ENCODE results near the gene SPEF2.
"Not testable (repeated sequence)": the region's sequence is repeated elsewhere in the genome, so short reads cannot be mapped to it uniquely, and the experiment has no call there.

SPEF2 gene

DNA sequence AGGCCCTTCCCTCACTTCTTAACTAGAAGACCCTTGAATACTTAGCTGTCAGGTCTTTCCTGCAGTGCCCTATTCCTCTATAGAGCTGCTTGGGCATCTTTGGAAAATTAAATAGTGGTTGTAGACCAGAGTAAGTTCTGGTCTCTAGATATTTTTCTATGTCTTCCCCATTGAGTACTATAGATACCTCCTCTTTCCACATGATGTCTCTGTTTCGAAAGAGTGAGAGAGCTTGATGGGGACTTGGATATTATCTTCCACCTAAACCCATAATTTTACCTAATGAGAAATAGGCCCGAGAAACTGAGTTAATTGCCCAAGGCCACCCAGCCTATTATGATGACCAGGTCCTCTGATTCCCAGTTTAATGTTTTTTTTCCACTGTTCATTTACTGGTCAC, 40.2 kb downstream of the SPEF2 start:
- H3K9me3 ChIP-seq (ENCODE audit: control insufficient read depth in 1 of 2, low read length in 2 of 2), result no peaks in the 10 kb centered on the region

DNA sequence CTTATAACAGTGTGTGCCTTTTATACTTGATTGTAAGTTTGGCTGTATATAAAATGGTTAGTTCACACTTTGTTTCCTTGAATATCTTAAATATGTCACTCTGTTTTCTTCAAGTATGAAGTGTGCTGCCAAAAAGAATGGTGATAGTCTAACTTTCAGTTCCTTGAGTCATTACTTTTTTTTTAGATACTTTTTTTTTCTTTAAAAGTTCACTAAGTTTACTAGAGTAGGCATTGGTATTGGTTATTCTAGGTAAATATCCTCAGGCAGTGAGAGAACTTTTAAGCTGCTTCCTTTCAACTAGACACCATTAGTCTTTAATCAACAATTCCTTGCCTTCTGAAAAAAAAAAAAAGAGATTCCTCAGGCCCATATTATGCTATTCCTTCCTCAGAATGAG, 41.9 kb downstream of the SPEF2 start:
- Histone ChIP-seq H3K36me3 (ENCODE audit: control insufficient read depth in 1 of 2, insufficient read depth in 2 of 2, low read length in 2 of 2) (no peaks in the 10 kb centered on the region), H3K27me3 (ENCODE audit: control insufficient read depth in 1 of 2, insufficient read depth in 2 of 2, low read length in 2 of 2) (no peaks in the 10 kb centered on the region), H3K27ac (ENCODE audit: low read depth, low read length) (no peak overlapping the region), H3K4me1 (ENCODE audit: control insufficient read depth in 1 of 2, insufficient read depth in 2 of 2, low read length in 2 of 2) (no peaks in the 10 kb centered on the region), H3K9ac (ENCODE audit: low read depth in 1 of 2, low read length in 2 of 2) (no peak overlapping the region), H3K4me3 (ENCODE audit: low read depth in 1 of 2, low read length in 2 of 2) (no peak overlapping the region), H3K9me3 (ENCODE audit: control insufficient read depth in 1 of 2, low read length in 2 of 2) (no peaks in the 10 kb centered on the region)

More for the DNA sequence above, 40.2 kb downstream of the SPEF2 start:
- H3K4me3 ChIP-seq (ENCODE audit: low read depth in 1 of 2, low read length in 2 of 2), result no peak overlapping the region
- H3K27me3 ChIP-seq (ENCODE audit: control insufficient read depth in 1 of 2, insufficient read depth in 2 of 2, low read length in 2 of 2), result no peaks in the 10 kb centered on the region
- H3K36me3 ChIP-seq (ENCODE audit: control insufficient read depth in 1 of 2, insufficient read depth in 2 of 2, low read length in 2 of 2), result no peaks in the 10 kb centered on the region
- no peaks in the 10 kb centered on the region for H3K4me1 ChIP-seq (ENCODE audit: control insufficient read depth in 1 of 2, insufficient read depth in 2 of 2, low read length in 2 of 2)
- no peak overlapping the region for H3K9ac ChIP-seq (ENCODE audit: low read depth in 1 of 2, low read length in 2 of 2)
- no peak overlapping the region for H3K27ac ChIP-seq (ENCODE audit: low read depth, low read length)

DNA sequence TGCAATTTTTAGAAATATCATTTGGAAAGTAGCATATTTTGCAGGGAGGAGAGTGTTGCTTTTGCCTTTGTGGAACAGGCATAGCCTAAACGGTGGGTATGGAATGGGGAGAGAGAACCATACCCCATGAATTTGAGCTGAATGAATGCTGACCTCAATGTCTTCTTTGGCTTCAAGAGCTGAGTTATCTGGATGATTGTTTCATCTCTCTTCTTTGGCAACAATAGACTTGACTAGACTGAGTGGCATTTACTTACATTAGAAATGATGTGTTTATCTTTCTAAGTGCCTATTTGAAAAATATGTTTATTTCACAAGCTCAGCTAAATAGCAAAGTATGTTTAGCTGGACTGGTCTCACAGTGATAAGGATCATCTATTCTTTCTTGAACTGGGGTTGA, 42.8 kb downstream of the SPEF2 start:
- H3K4me1 ChIP-seq (ENCODE audit: control insufficient read depth in 1 of 2, insufficient read depth in 2 of 2, low read length in 2 of 2), result no peaks in the 10 kb centered on the region
- no peak overlapping the region for H3K9ac ChIP-seq (ENCODE audit: low read depth in 1 of 2, low read length in 2 of 2)
- H3K27ac ChIP-seq (ENCODE audit: low read depth, low read length), result no peak overlapping the region
- no peaks in the 10 kb centered on the region for H3K36me3 ChIP-seq (ENCODE audit: control insufficient read depth in 1 of 2, insufficient read depth in 2 of 2, low read length in 2 of 2)
- H3K27me3 ChIP-seq (ENCODE audit: control insufficient read depth in 1 of 2, insufficient read depth in 2 of 2, low read length in 2 of 2), result no peaks in the 10 kb centered on the region
- H3K9me3 ChIP-seq (ENCODE audit: control insufficient read depth in 1 of 2, low read length in 2 of 2), result no peaks in the 10 kb centered on the region
- H3K4me3 ChIP-seq (ENCODE audit: low read depth in 1 of 2, low read length in 2 of 2), result no peak overlapping the region

DNA sequence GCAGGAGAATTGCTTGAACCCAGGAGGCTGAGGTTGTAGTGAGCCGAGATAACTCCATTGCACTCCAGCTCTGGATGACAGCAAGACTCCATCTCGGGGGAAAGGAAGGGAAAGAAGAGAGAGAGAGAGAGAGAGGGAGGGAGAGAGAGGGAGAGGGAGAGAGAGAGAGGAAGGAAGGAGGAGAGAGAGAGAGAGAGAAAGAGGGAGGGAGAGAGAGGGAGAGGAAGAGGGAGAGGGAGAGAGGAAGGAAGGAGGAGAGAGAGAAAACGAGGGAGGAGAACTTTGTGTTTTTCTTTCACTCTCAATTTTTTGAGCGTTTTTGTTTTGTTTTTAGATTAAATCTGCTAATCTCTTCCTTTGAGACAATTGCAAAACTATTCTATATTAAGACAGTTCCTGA, 46.9 kb downstream of the SPEF2 start:
- Histone ChIP-seq H3K9me3 (ENCODE audit: control insufficient read depth in 1 of 2, low read length in 2 of 2) (no peaks in the 10 kb centered on the region), H3K4me1 (ENCODE audit: control insufficient read depth in 1 of 2, insufficient read depth in 2 of 2, low read length in 2 of 2) (no peaks in the 10 kb centered on the region), H3K9ac (ENCODE audit: low read depth in 1 of 2, low read length in 2 of 2) (no peak overlapping the region), H3K27ac (ENCODE audit: low read depth, low read length) (no peak overlapping the region), H3K4me3 (ENCODE audit: low read depth in 1 of 2, low read length in 2 of 2) (no peak overlapping the region), H3K27me3 (ENCODE audit: control insufficient read depth in 1 of 2, insufficient read depth in 2 of 2, low read length in 2 of 2) (no peaks in the 10 kb centered on the region), H3K36me3 (ENCODE audit: control insufficient read depth in 1 of 2, insufficient read depth in 2 of 2, low read length in 2 of 2) (no peaks in the 10 kb centered on the region)

DNA sequence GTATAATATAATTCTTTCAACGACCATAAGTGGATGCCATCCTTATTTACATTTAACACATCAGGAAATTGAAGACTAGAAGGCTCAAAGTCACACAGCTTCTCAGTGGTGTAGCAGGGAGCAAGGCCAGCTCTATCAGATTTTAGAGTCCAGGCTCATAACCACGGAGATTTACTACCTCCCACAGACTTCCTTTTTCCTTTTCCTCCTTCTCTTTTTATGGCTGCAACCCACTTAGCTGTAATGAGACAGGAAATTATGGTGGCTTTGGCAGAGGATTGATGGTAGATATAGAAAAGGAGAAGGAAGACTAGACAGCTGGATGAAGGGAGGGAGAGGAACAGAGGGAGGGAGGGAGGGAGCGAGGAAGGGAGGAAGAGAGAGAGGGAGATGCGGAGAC, 47.4 kb downstream of the SPEF2 start:
- Histone ChIP-seq H3K9me3 (ENCODE audit: control insufficient read depth in 1 of 2, low read length in 2 of 2) (no peaks in the 10 kb centered on the region), H3K9ac (ENCODE audit: low read depth in 1 of 2, low read length in 2 of 2) (no peak overlapping the region), H3K27ac (ENCODE audit: low read depth, low read length) (no peak overlapping the region), H3K4me1 (ENCODE audit: control insufficient read depth in 1 of 2, insufficient read depth in 2 of 2, low read length in 2 of 2) (no peaks in the 10 kb centered on the region), H3K27me3 (ENCODE audit: control insufficient read depth in 1 of 2, insufficient read depth in 2 of 2, low read length in 2 of 2) (no peaks in the 10 kb centered on the region), H3K36me3 (ENCODE audit: control insufficient read depth in 1 of 2, insufficient read depth in 2 of 2, low read length in 2 of 2) (no peaks in the 10 kb centered on the region), H3K4me3 (ENCODE audit: low read depth in 1 of 2, low read length in 2 of 2) (no peak overlapping the region)

DNA sequence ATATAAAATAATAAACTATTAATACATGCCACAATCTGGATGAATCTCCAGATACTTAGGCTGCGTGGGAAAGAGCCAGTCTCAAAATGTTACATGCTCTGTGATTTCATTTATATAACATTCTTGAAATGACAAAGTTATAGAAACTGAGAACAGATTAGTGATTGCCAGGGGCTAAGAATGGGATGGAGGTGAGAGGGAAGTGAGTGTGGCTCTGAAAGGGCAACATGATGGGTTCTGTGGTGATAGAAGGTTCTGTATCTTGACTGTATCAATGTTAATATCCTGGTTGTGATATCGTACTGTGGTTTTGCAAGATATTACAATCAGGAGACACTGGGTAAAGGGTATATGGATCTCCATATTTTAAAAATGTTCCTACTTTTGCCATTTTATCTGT, 50.7 kb downstream of the SPEF2 start:
- Histone ChIP-seq H3K9me3 (ENCODE audit: control insufficient read depth in 1 of 2, low read length in 2 of 2) (no peaks in the 10 kb centered on the region), H3K4me1 (ENCODE audit: control insufficient read depth in 1 of 2, insufficient read depth in 2 of 2, low read length in 2 of 2) (no peaks in the 10 kb centered on the region), H3K27me3 (ENCODE audit: control insufficient read depth in 1 of 2, insufficient read depth in 2 of 2, low read length in 2 of 2) (no peaks in the 10 kb centered on the region), H3K9ac (ENCODE audit: low read depth in 1 of 2, low read length in 2 of 2) (no peak overlapping the region), H3K36me3 (ENCODE audit: control insufficient read depth in 1 of 2, insufficient read depth in 2 of 2, low read length in 2 of 2) (no peaks in the 10 kb centered on the region), H3K27ac (ENCODE audit: low read depth, low read length) (no peak overlapping the region), H3K4me3 (ENCODE audit: low read depth in 1 of 2, low read length in 2 of 2) (no peak overlapping the region)

DNA sequence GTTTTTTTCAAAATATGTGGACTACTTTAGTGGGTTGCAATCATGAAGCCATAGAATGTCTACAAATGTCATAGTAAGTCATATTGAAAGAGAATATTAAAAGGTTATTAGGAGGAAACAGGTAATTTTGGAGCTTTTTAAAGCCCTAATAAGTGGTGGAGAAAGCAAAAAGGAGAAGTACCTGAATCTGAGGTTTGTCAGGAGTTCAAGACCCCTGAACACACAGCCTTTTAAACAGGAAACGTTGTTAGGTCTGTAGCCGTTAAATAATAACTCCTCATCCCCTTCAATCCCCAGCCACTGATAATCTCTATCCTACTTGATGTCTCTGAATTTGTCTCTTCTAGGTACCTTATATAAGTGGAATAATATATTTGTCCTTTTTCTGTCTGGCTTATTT, 51.1 kb downstream of the SPEF2 start:
- H3K36me3 ChIP-seq (ENCODE audit: control insufficient read depth in 1 of 2, insufficient read depth in 2 of 2, low read length in 2 of 2), result no peaks in the 10 kb centered on the region
- no peak overlapping the region for H3K9ac ChIP-seq (ENCODE audit: low read depth in 1 of 2, low read length in 2 of 2)

DNA sequence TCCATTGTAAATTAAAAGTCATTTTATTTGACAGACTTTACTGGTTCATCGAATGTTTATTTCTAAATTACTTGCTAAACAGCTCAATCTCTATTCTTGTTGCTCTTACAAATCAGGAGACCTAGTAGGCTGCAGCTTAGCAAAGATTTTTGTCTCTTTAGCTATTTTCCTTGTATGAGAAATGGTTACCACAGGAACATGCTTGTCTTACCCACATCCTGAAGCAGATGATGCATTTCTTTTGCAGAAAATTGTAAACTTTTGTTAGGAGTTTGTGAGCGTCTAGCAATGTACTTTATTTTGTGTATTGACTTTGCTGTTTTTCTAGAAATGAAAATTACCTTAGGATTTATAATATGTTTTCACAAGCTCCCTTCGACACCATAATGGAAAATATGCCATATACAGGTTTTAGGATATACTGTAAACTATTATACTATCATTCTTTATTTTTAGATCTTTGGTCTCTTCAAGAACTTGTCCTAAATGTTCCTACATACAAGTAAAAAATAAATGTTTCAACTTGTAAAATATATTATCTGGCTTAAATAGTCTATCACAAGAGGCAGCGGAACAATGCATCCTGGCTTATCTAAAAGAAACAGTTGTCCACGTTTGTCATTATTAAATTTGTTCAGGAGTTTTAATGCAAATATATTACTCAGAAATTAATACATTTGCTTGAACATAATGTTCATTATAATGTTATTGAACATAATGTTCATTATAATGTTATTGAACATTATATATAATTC, 54.1 kb downstream of the SPEF2 start:
- no peaks in the 10 kb centered on the region for H3K36me3 ChIP-seq (ENCODE audit: control insufficient read depth in 1 of 2, insufficient read depth in 2 of 2, low read length in 2 of 2)
- no peak overlapping the region for H3K27ac ChIP-seq (ENCODE audit: low read depth, low read length)
- H3K4me3 ChIP-seq (ENCODE audit: low read depth in 1 of 2, low read length in 2 of 2), result no peak overlapping the region
- H3K27me3 ChIP-seq (ENCODE audit: control insufficient read depth in 1 of 2, insufficient read depth in 2 of 2, low read length in 2 of 2), result no peaks in the 10 kb centered on the region
- no peak overlapping the region for H3K9ac ChIP-seq (ENCODE audit: low read depth in 1 of 2, low read length in 2 of 2)
- H3K9me3 ChIP-seq (ENCODE audit: control insufficient read depth in 1 of 2, low read length in 2 of 2), result no peaks in the 10 kb centered on the region
- no peaks in the 10 kb centered on the region for H3K4me1 ChIP-seq (ENCODE audit: control insufficient read depth in 1 of 2, insufficient read depth in 2 of 2, low read length in 2 of 2)

More for the DNA sequence above, 51.1 kb downstream of the SPEF2 start:
- no peaks in the 10 kb centered on the region for H3K4me1 ChIP-seq (ENCODE audit: control insufficient read depth in 1 of 2, insufficient read depth in 2 of 2, low read length in 2 of 2)
- H3K4me3 ChIP-seq (ENCODE audit: low read depth in 1 of 2, low read length in 2 of 2), result no peak overlapping the region
- H3K9me3 ChIP-seq (ENCODE audit: control insufficient read depth in 1 of 2, low read length in 2 of 2), result no peaks in the 10 kb centered on the region
- H3K27me3 ChIP-seq (ENCODE audit: control insufficient read depth in 1 of 2, insufficient read depth in 2 of 2, low read length in 2 of 2), result no peaks in the 10 kb centered on the region
- no peak overlapping the region for H3K27ac ChIP-seq (ENCODE audit: low read depth, low read length)

DNA sequence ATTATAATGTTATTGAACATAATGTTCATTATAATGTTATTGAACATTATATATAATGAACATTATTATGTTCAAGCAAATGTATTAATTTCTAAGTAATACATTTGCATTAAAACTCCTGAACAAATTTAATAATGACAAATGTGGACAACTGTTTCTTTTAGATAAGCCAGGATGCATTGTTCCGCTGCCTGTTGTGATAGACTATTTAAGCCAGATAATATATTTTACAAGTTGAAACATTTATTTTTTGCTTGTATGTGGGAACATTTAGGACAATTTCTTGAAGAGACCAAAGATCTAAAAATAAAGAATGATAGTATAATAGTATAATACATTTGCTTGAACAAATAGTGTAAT, 54.6 kb downstream of the SPEF2 start:
- H3K9me3 ChIP-seq (ENCODE audit: control insufficient read depth in 1 of 2, low read length in 2 of 2); H3K9ac ChIP-seq (ENCODE audit: low read depth in 1 of 2, low read length in 2 of 2); H3K27ac ChIP-seq (ENCODE audit: low read depth, low read length); H3K27me3 ChIP-seq (ENCODE audit: control insufficient read depth in 1 of 2, insufficient read depth in 2 of 2, low read length in 2 of 2); H3K4me3 ChIP-seq (ENCODE audit: low read depth in 1 of 2, low read length in 2 of 2); H3K4me1 ChIP-seq (ENCODE audit: control insufficient read depth in 1 of 2, insufficient read depth in 2 of 2, low read length in 2 of 2); H3K36me3 ChIP-seq (ENCODE audit: control insufficient read depth in 1 of 2, insufficient read depth in 2 of 2, low read length in 2 of 2): not testable (repeated sequence)

DNA sequence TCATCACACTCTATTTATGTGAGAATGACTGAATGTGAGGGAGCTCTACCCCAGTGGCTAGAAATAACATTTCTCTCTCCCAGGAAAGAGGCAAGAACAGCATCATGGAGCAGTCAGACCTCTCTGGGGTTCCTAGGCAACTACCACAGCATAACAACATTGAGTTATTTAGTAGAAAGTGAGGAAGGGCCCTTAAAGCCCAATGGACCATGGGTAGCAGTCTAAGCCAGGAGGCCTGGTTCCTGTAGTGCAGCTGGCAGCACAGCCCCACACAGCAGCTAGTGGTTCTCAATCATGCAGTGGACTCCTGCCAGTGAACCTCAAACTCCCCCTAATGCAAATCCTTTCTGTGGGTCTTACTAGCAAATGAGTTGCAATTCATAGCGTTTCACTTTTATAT, 55.3 kb downstream of the SPEF2 start:
- Histone ChIP-seq H3K27ac (ENCODE audit: low read depth, low read length) (no peak overlapping the region), H3K9ac (ENCODE audit: low read depth in 1 of 2, low read length in 2 of 2) (no peak overlapping the region), H3K36me3 (ENCODE audit: control insufficient read depth in 1 of 2, insufficient read depth in 2 of 2, low read length in 2 of 2) (no peaks in the 10 kb centered on the region), H3K4me1 (ENCODE audit: control insufficient read depth in 1 of 2, insufficient read depth in 2 of 2, low read length in 2 of 2) (no peaks in the 10 kb centered on the region), H3K27me3 (ENCODE audit: control insufficient read depth in 1 of 2, insufficient read depth in 2 of 2, low read length in 2 of 2) (no peaks in the 10 kb centered on the region), H3K9me3 (ENCODE audit: control insufficient read depth in 1 of 2, low read length in 2 of 2) (no peaks in the 10 kb centered on the region), H3K4me3 (ENCODE audit: low read depth in 1 of 2, low read length in 2 of 2) (no peak overlapping the region)

DNA sequence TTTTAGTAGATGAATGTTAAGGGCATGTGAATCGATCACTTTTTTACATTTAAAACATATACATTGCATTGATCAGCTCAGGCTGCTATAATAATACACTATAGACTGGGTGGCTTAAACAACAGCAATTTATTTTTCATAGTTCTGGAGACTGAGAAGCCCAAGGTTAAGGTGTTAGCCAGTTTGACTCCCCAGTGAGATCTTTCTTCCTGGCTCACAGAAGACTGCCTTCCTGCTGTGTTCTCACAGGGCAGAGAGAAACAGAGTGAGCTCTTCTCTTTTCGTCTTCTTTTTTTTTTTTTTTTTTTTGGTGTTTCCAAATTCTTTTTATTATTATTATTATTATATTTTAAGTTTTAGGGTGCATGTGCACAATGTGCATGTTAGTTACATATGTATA, 56.4 kb downstream of the SPEF2 start:
- Histone ChIP-seq H3K9me3 (ENCODE audit: control insufficient read depth in 1 of 2, low read length in 2 of 2) (no peaks in the 10 kb centered on the region), H3K36me3 (ENCODE audit: control insufficient read depth in 1 of 2, insufficient read depth in 2 of 2, low read length in 2 of 2) (no peaks in the 10 kb centered on the region), H3K9ac (ENCODE audit: low read depth in 1 of 2, low read length in 2 of 2) (no peak overlapping the region), H3K4me3 (ENCODE audit: low read depth in 1 of 2, low read length in 2 of 2) (no peak overlapping the region), H3K27ac (ENCODE audit: low read depth, low read length) (no peak overlapping the region), H3K27me3 (ENCODE audit: control insufficient read depth in 1 of 2, insufficient read depth in 2 of 2, low read length in 2 of 2) (no peaks in the 10 kb centered on the region), H3K4me1 (ENCODE audit: control insufficient read depth in 1 of 2, insufficient read depth in 2 of 2, low read length in 2 of 2) (no peaks in the 10 kb centered on the region)

All from duodenal mucosa (tissue), 2 donors.